Uterus (tissue), 2 donors: ENCODE data around the gene ATP5ME.

Source experiments
- CTCF ChIP-seq, 4 experiments: fragments of 200-600 bp in 2 of 4; fragments of 450-650 bp in 2 of 4; sonication (generic) in 2 of 4; IDR thresholded peaks; one replicate each; pipeline ENCODE4 v1.5.1; 2016 to 2019; ENCODE audit warnings: antibody characterized with exemption in 4 of 4, mild to moderate bottlenecking in 2 of 4, moderate library complexity in 1 of 4
- POLR2A ChIP-seq, 2 donors: fragments of 450-650 bp; IDR thresholded peaks; one replicate each; pipeline ENCODE4 v1.6.1; 2016; ENCODE audit warnings: antibody characterized with exemption in 2 of 2, mild to moderate bottlenecking in 1 of 2, moderate library complexity in 1 of 2

- no peak for TF ChIP-seq CTCF (IDR thresholded peaks at IDR 0.05)
- TF ChIP-seq POLR2A (IDR thresholded peaks at IDR 0.05) = no peak
Observed at GRCh38 chr4:646460-646859, 27.6 kb downstream of the ATP5ME start.
